Astrocyte of the spinal cord (primary cell): ENCODE results near the gene DNAJC28.
A peak's percentile ranks its signal among the peaks of the same experiment; 100 is the strongest.
"Not testable (repeated sequence)": the region's sequence is repeated elsewhere in the genome, so short reads cannot be mapped to it uniquely, and the experiment has no call there.

Experiments used
- DNase-seq: peaks from one replicate; pipeline ENCODE4 v3.0.0; 2011; ENCODE audit warnings: low read depth, low spot score
- H3K4me3 ChIP-seq: 2 replicates; pipeline ENCODE4 v1.5.1; 2011; ENCODE audit warnings: low read depth, mild to moderate bottlenecking, low read length, moderate library complexity
- CTCF ChIP-seq: IDR thresholded peaks from 2 replicates; pipeline ENCODE4 v1.5.1; 2012; ENCODE audit warnings: low read depth, mild to moderate bottlenecking, low read length, inconsistent platforms
- in situ Hi-C: cut with HindIII; loops from 2 replicates; pipeline ENCODE4 v1.10.0; 2017; ENCODE audit warnings: low sequenced_read_pairs

DNAJC28 gene

GRCh38 chr21:33510826-33511225 lies 19.3 kb upstream of the DNAJC28 start:
- DNase-seq: no peak

GRCh38 chr21:33507003-33507402 lies 15.5 kb upstream of the DNAJC28 start:
- DNase-seq, H3K4me3 ChIP-seq, in situ Hi-C loops: not testable (repeated sequence)

More at GRCh38 chr21:33510826-33511225, 19.3 kb upstream of the DNAJC28 start:
- TF ChIP-seq CTCF: no peak
- in situ Hi-C loops: no loop called here
- no peak overlapping the region for H3K4me3 ChIP-seq

GRCh38 chr21:33505833-33506232 lies 14.3 kb upstream of the DNAJC28 start:
- DNase-seq: no peak
- in situ Hi-C loops: no loop called here
- H3K4me3 ChIP-seq: no peak overlapping the region
- TF ChIP-seq CTCF: no peak

GRCh38 chr21:33496345-33496744 lies 4.8 kb upstream of the DNAJC28 start:
- in situ Hi-C loops: no loop called here
- no peak for TF ChIP-seq CTCF
- no peak overlapping the region for H3K4me3 ChIP-seq
- DNase-seq: no peak

GRCh38 chr21:33495743-33496142 lies 4.2 kb upstream of the DNAJC28 start:
- no peak for DNase-seq
- in situ Hi-C loops: no loop called here
- no peak overlapping the region for H3K4me3 ChIP-seq
- no peak for TF ChIP-seq CTCF

- TF ChIP-seq CTCF: no peak
- H3K4me3 ChIP-seq: no peak overlapping the region
- DNase-seq: no peak
- in situ Hi-C loops: no loop called here
Measured at GRCh38 chr21:33493756-33494155, 2.2 kb upstream of the DNAJC28 start.

- TF ChIP-seq CTCF: no peak
- in situ Hi-C loops: no loop called here
- peak; percentile 5 for DNase-seq
- H3K4me3 ChIP-seq: no peak overlapping the region
Measured at GRCh38 chr21:33492571-33492970, 1.1 kb upstream of the DNAJC28 start.
